MM.1S (cell line): ENCODE measurements around the gene MPV17.

ENCODE experiments used
- EZH2 ChIP-seq: fragments of 300-600 bp; sonication (generic); optimal IDR thresholded peaks from 2 replicates; pipeline ENCODE3; 2017; ENCODE audit warnings: low read depth, mild to moderate bottlenecking, antibody characterized with exemption, low read length, mixed read lengths
- EZH2phosphoT487 ChIP-seq: fragments of 300-600 bp; sonication (generic); IDR thresholded peaks from 2 replicates; pipeline ENCODE4 v1.6.1; 2018; ENCODE audit warnings: antibody characterized with exemption, low read length
- TF ChIP-seq, protein P1 (sequence below): fragments of 300-600 bp; sonication (generic); IDR thresholded peaks from 2 replicates; pipeline ENCODE4 v1.5.1; 2016; ENCODE audit warnings: antibody characterized with exemption, low read length, mixed read lengths

DNA sequence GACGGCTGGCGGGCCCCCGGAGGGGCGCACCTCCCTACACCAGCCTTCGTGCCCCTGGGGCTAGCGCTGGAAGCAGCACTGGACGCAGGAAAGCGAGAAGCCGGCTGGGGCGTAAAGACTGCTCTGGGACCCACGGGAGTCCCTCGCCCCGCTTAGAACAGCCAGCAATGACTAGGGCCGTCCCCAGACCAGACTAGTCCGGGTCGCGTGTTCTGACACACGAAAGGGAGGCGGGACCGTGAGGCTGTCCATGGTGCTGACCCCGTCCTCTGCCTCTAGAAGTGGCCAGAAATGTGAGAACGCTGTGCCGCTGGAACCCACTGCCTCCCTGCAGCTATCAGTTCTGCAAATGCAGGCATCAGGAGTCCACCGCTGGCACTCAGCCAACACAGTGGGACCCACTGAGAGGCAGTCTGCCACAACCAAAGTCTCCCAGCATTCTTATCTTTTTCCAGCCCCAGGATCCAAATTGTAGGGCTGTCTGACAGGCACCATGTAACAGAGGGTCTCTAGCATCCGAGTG lies 14.5 kb downstream of the MPV17 start, which contains the start of gene UCN:
- TF ChIP-seq EZH2 (no peak), EZH2phosphoT487 (no peak)
- TF ChIP-seq, protein P1, sequence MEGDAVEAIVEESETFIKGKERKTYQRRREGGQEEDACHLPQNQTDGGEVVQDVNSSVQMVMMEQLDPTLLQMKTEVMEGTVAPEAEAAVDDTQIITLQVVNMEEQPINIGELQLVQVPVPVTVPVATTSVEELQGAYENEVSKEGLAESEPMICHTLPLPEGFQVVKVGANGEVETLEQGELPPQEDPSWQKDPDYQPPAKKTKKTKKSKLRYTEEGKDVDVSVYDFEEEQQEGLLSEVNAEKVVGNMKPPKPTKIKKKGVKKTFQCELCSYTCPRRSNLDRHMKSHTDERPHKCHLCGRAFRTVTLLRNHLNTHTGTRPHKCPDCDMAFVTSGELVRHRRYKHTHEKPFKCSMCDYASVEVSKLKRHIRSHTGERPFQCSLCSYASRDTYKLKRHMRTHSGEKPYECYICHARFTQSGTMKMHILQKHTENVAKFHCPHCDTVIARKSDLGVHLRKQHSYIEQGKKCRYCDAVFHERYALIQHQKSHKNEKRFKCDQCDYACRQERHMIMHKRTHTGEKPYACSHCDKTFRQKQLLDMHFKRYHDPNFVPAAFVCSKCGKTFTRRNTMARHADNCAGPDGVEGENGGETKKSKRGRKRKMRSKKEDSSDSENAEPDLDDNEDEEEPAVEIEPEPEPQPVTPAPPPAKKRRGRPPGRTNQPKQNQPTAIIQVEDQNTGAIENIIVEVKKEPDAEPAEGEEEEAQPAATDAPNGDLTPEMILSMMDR = no peak
